K562 treated with DMSO at 1 percent for 48 hours (cell line): ENCODE data around the gene OR10G2. TPM values are rescaled to one million over a fixed set of nuclear protein-coding genes. Genes with fewer than 3 reads are reported as not detected.

Source experiments
- total RNA-seq: library from RNA; unstranded; fragments of 300-600 nt; gene quantifications from 2 replicates; pipeline ENCODE4 v1.2.3, GENCODE V29; 2022; ENCODE audit warnings: low replicate concordance; ENCODE audit errors: extremely low read depth

OR10G2 gene
- not detected in 2 replicates for total RNA-seq

DNA sequence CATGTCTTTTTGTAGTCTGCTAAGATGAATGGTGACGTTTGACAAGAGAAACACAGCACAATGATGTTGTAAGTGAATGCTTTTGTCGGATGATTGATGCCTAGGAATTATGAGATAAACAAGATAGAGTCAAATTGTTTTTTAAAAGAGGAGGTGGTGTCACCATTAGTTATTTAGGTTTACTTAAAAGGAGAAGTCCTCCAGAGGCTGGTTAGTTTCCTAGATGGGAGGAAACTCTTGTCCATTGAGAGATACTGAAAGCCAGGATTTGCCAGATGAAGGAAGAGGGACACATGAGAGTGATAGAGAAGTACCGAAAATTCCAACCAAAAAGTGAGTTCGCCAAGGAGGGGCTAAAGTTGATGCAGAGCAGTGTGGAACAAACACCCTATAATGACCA is at the start of gene OR10G2:
Gene OR10G2 (minus strand): TSS at position 101 of the 400 bp plus-strand sequence. CDS start 98 bp downstream, at position 3.

DNA sequence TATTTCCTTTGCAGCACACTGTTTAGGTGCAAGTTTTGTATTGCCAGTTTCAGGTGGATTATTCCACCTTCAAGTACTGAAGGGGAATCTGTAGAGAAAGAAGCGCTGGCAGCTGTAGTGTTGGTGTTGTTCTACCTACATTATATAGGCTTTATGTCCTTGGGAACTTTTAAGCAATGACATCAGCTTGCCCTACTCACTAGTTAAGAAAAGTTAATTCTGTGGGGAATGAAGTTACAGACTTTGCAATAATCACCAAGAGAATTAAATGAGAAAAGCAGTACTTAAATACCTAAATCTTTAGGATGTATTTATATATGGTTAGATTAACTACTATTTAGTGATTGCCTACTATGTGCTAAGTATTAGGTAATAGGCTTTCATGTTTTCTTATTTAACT is 39.0 kb upstream of the OR10G2 start, which contains the start of gene OR4E1:
Gene OR4E1 (minus strand): TSS at position 101 of the 400 bp plus-strand sequence. CDS start 2,883 bp downstream, outside the sequence.

GRCh38 chr14:21653331-21653885 is 18.7 kb upstream of the OR10G2 start, which contains the start of gene OR4E2:
TSS of gene OR4E2 (plus strand) at chr14:21653835. CDS start at chr14:21665083, 11,248 bp downstream.

Other genes starting within 250 kb of the OR10G2 start
- gene CHD8, start 178.8 kb downstream of the OR10G2 start, total RNA-seq, result not detected in 2 replicates
- not detected in 2 replicates for gene RAB2B, start 158.0 kb downstream of the OR10G2 start, total RNA-seq
- gene TOX4, start 157.7 kb downstream of the OR10G2 start, total RNA-seq, result not detected in 2 replicates
- gene METTL3, start 123.6 kb downstream of the OR10G2 start, total RNA-seq, result not detected in 2 replicates
- gene SALL2, start 108.6 kb downstream of the OR10G2 start, total RNA-seq, result not detected in 2 replicates
- not detected in 2 replicates for gene OR10G3, start 54.9 kb downstream of the OR10G2 start, total RNA-seq
- not detected in 2 replicates for gene OR4E2, start 18.9 kb upstream of the OR10G2 start, total RNA-seq
- gene OR4E1, start 38.9 kb upstream of the OR10G2 start, total RNA-seq, result not detected in 2 replicates